DMS 273 (cell line): Measurements from ENCODE around the gene PRR5L.
"Not testable (repeated sequence)": the region's sequence is repeated elsewhere in the genome, so short reads cannot be mapped to it uniquely, and the experiment has no call there.

Experiments used
- DNase-seq: peaks from one replicate; lab custom pipeline; 2025; ENCODE audit not compliant: unreplicated experiment; lab: John Stamatoyannopoulos, UW

Gene PRR5L

DNA sequence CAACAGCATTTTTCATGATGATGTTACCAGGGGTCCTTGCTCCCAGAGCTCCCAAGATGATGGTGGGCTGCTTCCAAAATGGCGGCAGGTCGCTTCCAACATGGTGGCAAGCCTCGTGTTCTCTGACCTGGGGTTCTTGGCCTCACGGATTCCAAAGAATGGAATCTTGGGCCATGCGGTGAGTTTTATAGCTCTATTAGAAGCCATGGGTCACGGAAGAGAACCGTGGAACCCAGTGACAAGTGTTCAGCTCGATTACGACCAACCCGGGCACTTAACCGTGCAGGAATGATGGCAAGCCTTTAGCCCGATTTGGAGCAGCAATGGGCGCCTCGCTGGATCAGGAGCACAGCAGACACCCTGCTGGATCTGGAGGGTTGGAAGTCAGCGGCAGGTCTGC, 28.9 kb downstream of the PRR5L start:
- not testable (repeated sequence) for DNase-seq

DNA sequence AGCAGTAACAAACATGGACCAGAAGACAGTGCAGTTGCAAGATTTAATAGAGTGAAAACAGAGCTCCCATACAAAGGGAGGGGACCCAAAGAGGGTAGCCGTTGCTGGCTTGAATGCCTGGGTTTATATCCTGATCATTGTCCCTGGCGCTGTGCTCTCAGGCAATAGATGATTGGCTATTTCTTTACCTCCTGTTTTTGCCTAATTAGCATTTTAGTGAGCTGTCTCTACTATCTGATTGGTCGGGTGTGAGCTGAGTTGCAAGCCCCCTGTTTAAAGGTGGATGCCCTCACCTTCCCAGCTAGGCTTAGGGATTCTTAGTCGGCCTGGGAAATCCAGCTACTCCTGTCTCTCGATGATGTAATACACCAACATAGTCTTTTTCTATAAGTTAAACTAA, 29.3 kb downstream of the PRR5L start:
- DNase-seq = not testable (repeated sequence)

DNA sequence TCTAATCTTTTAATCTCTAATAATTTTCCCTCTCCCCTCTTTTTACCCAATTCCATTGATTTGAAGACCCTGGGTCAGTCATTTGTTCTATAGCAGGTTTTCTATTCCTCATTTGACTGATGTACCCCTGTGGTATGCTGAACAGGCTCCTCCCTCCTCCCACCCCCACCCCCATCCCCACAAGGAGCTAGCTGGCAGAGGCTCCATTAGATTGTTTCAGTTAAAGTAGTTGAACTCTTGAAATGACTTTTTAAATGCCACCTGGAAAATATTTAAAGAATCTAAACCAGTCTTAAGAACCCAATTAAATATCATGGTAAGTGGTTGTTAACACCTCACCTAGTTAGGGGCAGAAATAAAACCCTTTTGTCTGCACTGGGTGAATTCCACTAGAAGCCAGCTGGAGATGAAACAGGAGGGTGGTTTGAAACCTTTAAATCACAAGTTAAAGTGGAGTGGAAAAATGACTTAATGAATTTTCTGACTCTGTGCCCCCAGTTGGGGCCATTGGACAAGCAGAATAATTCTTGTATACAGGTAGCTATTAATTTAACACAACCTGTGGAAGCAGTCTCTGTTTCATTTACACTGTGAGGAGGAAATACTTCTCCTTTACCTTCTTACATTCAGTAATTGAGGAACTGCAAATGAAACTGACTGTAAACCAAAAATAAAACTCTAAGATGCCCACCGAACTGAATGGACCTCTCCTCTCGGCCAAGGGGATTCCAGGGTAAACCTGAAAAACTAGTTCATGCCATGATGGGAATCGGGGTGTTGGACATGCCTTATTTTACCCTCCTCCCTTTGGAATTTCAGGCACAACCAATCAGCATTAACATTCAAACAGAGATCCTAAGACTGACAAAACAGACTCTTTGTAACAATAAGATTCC, 30.7 kb downstream of the PRR5L start:
- DNase-seq = no peak

DNA sequence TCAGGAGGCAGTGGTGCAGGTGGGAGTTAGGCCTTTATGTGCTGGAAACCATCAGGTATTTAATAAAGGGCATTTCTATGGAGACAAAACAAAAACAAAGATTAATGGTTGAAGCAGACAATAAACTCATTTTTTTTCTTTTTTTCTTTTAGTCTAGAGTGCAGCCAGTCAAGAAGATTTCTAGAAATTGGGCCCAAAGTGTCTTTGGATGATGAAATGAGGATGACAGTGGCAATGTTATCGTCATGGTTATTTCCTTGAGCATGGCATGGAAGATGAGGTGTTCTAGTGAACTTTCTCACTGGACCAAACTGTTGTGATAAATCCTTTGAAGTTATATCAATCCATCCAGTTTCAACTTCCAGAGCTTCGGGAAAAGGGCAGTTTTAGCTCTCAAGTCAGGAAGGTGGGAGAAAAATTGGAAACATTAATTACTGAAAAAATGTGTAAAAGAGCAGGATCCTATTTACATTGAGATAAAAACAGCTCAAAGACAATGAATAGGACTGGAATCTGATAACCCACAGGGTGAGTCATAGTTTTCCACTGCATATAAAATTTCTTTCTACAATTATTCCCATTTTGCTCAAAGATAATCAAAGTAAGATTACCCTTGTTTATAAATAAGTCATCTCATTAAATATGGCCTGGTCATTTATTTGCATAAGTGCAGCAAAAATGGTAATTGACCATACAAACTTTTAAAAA, 33.0 kb downstream of the PRR5L start:
- DNase-seq = no peak

DNA sequence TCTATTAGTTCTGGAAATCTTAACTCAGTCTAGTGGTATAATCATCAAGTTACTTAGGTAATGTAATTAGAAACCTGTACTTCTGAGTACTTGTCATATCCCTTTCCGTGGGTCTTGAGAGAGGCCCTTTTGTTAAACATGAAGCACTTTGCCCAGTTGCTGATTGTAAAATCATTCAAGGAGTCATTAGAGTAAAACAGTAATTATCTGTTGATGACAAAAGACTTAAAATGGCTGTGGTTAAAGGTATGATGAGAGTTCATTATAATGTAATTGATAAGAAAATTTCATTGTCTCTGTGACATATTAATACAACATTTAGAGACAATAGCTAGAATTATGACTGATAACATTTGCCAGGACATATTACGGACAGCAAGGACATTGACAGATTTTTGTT, 34.3 kb downstream of the PRR5L start:
- no peak for DNase-seq

DNA sequence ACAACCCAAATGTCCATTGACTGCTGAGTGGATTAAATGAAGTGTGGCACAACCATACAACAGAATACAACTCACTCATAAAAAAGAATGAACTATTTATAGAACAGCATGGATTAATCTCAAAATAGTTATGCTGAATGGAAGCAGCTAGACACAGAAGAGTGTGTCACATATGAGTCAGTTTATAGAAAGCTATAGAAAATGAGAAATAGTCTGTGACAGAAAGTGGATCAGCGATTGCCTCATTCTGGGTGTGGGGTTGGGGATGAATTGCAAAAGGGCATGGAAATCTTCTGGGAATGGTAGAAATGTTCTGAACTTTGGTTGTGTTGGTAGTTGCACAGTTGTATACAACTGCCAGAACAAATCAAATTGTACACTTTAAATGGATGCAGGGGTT, 37.4 kb downstream of the PRR5L start:
- no peak for DNase-seq

DNA sequence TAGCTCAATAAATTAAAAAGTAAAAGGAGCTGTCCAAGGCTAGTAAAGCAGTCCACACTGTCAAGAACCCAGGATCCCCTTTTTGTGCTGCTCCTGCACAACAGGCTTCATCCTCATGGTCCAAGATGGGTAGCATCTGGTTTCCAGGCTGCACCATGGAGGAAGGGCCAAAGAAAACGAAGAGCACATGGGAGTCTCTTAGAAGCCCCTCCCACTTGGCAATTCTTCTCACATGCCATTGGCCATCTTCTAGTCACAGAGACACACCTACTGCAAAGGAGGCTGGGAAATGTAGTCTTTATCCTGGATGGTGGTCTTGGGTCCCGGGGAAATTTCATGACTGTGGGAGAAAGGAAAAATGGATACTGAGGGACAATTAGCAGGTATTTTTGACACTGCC, 37.8 kb downstream of the PRR5L start:
- DNase-seq = peak; percentile 84

DNA sequence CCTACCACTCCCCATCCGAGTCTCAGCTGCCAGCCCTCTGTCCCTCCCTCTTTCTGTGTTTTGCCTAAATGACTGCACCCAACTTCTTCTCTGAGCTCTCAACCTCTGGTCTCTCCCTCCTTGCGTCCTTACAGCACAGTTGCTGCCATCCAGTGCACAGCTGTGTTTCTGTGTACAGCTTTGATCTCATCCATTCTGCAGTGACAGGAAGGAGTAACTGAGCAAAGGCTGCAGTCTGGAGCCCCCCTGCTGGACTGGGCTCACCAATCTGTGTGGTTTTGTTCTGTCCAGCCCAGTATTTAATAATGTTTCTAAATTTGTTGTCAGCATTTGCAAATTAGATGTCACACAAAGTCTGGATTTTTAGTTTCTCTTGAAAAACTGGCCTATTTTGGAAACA, 43.8 kb downstream of the PRR5L start:
- DNase-seq = no peak

DNA sequence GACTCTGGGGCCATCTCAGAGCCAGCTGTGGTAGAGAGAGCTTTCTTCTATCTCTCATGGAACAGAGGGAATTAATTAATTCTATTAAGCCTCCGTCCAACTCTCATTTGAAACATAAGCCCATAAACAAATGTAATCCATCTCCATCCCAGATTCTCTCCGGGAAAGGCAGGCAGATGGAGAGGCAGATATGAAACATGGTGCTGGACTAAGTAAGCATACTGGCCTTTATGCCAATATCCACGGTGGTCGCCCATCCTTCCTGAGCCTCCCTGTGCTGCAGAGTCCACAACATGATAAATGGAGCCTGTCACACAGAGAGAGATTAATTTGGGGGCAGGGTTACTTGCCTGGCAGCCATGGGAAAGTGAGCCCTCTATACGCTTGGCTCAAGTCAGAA, 44.8 kb downstream of the PRR5L start:
- peak; percentile 14 for DNase-seq

DNA sequence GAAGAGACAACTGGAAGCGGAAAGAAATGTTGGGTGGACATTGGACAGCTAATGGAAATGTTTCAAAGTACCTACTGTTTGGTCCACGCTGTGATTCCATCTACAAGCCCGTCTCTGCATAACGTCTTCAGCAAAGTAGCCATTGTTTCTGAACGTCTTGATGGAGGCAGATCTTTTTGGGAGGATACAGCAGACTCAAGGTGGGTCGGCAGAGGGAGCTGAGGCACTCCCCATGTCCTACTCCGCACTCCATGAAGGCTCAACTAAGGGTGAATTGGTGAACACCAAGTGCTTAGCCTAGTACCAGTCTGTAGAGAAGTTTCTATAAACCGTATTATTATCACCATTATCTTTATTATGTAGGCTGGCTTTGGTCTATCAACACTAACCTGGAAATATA, 45.8 kb downstream of the PRR5L start:
- no peak for DNase-seq

DNA sequence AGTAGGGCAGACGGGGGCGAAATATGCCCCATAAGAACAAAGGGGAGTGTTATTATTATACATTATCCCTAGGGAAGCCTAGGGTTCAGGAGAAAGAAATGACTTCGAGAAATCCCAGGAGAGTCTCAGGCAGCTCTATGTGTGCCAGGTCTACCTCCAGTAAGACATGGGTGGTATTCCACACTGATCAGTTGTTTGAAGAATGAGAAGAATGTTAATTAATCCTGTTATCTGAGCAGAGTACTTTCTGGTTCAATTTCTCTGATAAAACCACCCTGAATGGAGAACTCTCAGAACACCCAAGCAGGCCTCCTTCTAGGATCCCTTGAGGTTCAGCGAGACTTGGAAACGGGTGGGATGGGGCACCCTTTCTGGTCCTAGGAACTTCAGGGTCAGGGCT, 46.2 kb downstream of the PRR5L start:
- no peak for DNase-seq

DNA sequence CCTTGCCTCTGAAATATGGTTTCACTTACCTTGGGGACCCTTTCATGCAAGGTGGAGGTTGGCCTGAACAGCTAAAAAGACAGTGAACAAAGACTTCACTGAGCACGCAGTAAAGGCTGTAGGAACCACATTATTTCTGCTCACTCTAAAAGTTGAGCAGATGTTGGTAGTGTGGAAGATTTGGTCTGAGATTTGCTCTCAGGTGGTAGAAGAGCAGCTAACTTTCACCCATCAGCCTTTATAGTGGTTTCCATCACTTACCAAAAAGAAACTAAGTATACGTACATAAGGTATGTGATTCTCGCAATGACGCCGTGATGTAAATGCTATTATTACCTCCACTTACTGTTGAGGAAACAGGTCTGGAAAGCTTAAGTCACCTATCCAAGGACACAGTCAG, 47.3 kb downstream of the PRR5L start:
- no peak for DNase-seq

DNA sequence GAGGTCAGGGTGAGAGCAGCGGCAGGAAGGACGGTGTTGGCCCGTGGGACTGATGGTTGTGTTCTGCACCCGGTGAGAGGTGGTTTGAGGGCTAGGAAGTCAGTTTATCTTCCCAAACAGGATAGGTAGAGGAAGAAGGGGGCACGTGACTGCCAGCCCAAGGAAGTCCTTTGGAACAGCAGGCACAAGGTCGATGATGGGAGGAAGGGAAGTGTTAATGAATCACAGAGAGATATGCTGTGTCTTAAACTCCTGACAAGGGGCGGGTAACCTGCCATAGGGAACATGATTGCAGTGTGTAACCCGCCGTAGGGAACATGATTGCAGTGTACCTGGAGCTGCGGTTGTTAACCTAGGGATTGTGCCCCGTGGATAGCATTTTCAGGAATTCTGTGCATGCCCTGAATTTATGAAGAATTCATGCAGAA, 49.0 kb downstream of the PRR5L start:
- no peak for DNase-seq

DNA sequence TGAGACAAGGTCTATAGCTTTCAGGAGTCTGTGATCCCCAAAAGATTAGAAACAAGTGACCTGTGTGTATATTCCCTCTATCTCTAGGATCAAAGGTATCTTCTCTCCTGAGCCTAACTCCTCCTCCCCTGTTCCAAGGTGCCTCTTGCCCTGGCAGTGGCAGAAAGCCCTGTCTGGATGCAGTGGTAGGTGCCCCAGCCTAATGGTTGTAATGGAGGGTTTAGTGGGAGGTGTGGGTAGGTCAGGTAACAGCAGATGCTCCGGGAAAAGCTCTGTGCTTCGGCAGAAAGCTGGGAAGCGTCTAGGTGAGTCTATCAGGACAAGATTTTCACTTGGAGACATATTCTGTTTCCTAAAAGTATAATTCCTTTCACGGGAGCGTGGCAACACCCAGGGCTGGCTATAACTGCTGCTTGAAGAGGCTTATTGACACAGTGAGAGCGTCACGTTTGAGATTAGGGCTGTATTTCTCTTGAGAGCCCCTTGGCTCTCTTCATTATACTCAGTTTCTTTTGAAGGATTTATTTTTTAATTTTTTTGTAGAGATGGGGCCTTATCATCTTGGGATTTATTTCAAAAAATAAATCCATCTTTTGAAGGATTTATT, 49.5 kb downstream of the PRR5L start:
- no peak for DNase-seq

DNA sequence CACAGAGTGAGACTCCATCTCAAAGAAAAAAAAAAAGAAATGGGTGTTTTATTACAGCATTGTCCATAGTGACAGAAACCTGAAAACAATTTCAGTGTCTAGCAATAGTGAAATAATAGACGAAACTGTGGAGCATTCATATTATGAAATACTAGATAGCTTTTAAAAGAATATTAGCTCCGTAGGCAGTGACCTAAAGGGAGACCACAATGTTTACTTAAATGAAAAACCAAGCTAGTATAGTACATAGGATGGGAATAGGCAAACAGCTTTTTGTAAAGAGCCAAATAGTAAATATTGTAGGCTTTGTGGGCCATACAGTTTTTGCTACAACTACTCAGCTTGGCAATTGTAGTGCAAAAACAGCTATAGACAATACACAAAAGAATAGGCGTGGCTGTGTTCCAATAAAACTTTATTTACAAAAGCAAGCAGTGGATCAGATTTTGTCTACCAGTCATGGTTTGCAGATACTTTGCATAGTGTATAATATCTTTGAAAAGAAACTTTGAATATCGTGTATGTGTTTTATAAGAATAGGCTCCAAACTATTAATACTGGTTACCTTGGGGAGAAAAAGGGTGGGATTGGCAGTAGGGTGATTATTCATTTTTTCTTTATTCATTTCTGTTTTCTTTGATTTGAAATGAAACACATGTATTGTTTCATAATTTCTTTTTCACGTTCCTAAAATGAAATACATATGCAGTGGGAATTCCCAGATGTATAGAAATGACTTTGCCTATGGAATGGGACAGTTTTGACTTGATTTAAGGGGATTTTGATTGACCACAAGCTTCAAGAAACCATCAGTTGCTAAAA, 50.7 kb downstream of the PRR5L start:
- no peak for DNase-seq

DNA sequence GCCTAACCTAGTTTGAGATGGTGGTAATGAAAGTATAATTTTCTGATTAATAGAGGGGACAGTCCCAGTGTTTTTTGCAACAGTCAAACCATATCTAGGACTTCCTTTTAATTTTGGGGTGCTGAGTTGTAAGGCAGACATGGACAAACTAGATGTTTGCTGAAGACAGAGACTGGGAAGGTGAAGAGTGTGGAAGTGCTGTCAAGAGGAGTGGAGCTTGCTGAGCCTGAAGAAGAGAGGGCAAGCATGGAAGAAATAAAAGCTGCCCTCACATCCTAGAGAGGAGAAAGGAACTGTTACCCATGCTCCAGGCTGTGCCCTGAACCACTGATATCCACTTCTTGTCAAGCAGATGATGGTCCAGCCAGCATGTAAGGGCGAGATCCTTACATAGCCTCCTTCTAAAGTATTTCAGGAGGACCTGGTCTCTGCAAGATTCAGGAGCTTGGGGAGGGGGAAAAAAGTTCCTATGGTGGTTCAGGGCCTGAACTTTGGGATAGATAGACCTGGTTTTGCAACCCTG, 51.4 kb downstream of the PRR5L start:
- no peak for DNase-seq

DNA sequence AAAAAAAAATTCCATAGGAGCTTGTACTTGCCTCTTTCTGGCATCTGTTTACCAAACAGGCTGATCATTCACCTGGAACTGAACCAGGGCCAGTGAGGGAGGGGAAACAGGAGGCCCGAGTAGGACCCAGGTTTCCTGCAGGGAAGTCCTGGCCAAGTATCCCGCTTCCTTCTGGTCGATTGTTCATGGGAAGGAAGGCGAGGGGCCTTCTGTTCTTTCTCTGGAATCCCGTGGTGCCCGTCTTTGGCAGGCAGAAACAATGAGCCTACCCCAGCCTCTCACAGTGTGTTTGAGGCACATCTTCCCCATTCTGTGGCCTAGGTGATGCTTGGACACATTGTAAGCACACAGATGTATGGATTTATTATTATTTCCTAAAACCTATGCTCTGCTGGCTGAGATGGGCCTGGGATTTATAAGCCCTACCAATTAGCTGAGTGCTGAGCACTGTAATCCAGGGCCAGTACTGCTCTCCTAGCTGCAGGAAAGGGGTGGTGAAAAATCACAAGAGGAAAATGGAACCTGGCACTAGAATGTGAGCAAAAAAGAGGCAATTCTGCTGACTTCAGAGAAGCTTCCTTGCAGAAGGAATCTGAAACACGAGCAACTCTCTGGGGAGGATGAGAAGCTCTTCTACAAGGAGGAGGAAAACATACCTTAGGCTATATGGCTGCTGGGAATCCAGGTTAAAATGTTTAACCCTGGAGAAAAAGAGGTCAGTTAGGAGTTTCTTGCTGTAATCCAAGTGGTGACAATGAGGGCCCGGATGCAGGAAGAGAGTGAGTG, 53.5 kb downstream of the PRR5L start:
- DNase-seq = no peak

DNA sequence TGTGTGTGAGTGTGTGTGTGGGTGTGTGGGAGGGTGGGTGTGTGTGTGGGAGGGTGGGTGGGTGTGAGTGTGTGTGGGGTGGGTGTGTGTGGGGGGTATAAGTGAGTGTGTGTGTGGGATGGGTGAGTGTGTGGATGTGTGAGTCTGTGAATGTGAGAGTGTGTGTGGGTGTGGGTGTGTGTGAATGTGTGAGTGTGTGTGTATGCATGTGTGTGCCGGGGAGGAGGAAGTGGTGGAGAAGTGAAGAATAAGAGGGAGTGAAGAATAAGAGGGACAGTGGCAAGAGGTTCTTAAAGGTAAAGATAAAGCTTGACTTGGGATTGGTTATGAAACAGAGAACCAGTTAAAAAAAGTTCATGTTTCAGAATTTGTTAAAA, 54.0 kb downstream of the PRR5L start:
- DNase-seq = no peak

DNA sequence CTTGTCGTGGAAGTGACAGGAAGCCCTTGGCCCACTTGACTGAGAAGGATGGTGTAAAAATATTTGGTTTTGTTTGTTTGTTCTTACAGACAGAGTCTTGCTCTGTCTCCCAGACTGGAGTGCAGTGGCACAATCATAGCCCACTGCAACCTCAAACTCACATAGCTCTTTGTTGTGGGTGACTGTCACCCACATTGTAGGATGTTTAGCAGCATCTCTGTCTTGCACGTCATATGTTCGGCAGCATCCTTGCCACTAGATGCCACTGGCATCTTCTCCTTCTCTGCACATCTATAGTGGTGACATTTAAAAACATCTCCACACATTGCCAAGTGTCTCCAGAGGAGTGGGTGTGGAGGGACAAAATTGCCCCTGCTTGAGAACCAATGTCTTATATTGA, 56.8 kb downstream of the PRR5L start:
- DNase-seq = no peak
